ENCODE data around the gene SCN1B.
"Not testable (repeated sequence)": the region's sequence is repeated elsewhere in the genome, so short reads cannot be mapped to it uniquely, and the experiment has no call there.

Gene SCN1B

DNA sequence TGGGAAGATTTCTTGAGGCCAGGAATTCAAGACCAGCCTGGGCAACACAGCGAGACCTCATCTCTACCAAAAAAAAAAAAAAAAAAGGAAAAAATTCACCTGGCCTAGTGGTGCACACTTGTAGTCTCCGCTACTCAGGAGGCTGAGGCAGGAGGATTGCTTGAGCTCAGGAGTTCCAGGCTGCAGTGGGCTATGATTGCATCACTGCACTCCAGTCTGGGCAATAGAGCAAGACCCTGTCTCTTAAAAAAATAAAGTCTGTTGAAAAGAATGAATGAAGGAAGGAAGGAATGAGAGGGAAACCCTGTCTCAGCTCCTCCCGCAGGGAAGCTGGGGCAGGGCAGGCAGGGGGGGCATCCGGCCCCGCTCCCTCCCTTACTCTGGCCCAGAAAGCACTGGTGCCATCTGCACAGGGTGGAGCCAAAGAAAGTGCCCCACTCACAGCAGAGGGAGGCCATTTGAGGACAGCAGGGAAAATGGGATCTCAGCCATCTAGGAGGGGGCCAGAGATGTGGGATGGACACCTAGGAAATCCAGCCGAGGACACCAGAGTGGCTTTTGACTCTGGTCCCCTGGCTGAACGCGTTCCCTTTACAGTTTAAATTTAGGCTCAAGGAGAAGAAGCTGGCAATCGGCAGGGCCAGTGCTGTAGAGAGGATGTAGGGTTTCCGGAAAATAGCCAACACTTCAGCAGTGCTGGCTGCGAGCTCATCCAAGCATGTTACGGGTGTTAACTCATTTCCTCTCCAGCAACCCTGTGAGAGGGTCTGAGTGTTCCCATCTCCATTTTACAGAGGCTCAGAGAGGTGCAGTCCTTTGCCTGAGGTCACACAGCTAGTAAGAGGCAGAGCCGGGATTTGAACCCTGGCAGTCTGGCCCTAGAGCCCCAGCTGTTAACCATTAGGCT is 7.7 kb downstream of the SCN1B start:
- no peak for DNase-seq

- DNase-seq, result no peak
Observed at GRCh38 chr19:35038623-35039512, 8.6 kb downstream of the SCN1B start.

DNA sequence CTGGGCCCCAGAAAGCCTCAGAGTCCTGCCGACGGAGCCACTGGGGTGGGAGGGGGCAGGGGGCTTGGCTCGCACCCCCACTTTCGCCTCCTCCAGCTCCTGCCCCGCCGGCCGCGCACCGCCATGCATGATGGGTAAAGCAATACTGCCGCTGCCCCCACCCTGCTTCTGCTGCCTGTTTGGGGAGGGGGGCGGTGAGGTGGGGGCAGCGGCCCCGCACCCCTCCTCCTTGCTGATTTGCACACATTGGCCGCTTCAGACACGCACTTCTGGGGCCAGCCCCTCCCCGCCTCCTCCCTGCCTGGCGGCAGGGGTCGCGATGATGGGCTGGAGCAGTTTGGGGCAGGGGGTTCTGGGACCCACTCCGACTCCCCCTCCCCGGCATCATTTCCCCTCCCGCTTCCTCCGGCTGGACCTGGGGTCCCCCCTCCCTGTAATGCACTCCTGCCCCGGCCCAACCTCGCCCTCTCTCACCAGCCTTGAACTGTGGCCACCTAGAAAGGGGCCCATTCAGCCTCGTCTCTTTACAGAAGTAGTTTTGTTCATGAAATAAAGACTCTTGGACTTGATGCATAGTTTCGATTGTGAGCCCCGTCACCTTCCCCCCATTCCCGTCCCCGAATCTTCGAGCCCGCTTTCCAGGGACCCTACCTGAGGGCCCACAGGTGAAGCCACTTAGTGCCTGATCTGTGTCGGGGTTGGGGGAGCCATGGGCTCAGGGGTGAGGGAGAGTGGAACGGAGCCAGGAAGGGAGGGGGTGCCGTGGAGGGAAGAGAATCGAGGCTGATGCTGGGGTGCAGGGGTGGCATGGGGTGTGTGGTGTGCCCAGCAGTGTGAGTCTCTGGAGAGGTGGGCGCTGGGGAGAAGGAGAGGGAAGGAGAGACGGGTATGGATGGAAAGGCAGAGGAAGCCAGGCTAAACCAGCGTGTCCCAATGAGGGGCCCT is 9.9 kb downstream of the SCN1B start:
- DNase-seq, result no peak

GRCh38 chr19:35040826-35041547 is 10.7 kb downstream of the SCN1B start:
- DNase-seq, result peak in 1 of 5 experiments; percentile 17

DNA sequence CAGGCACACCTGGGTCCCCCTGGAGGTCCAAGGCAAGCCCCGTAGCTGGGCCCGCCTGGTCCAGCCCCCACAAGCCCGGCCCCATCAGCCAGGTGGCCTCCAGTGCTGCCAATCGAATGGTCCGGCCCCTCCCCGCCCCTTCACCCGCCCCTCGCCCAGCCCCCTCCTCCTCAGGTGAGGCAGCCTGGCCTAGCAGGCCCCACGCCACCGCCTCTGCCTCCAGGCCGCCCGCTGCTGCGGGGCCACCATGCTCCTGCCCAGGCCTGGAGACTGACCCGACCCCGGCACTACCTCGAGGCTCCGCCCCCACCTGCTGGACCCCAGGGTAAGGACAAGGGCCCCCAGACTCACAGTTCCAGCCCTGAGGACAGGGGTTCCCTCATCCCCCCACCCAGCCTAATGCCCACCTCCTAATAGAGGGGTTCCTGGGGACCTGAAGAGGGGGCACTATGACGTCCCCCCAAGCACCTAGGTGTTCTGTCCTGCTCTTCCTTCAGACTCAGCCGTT is 11.3 kb downstream of the SCN1B start, which contains the start of gene HPN:
Gene HPN, plus strand, starts transcription at position 174 of the 508 bp plus-strand sequence. CDS start 786 bp downstream, outside the sequence.
- DNase-seq, result no peak

DNA sequence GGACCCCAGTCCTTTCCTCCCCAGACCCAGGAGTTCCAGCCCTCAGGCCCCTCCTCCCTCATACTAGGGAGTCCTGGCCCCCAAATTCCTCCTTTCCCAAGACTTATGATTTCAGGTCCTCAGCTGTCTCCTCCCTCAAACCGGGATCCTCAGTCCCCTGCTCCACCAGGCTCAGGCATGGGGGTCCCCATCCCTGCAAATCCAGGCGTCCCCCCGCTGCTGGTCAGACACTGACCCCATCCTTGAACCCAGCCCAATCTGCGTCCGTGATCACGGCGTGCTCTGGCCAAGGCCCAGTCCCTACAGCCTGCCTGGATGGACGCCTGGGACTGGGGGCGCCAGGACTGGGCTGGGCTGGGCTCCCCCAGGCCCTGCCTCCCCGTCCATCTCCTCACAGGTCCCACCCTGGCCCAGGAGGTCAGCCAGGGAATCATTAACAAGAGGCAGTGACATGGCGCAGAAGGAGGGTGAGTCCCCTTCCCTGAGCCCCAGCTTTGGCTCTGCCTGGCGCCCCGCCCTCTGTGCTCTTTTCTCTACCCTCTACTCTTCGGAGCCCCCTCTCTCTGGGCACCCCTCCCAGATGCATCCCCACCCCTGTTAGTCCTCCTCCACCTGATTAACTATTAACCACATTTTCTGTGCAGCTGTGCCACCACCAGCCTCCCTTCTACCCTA is 11.9 kb downstream of the SCN1B start:
- no peak for DNase-seq

GRCh38 chr19:35042954-35043604 is 12.8 kb downstream of the SCN1B start:
- no peak for DNase-seq

GRCh38 chr19:35043906-35044305 is 13.6 kb downstream of the SCN1B start:
- no peak for DNase-seq

DNA sequence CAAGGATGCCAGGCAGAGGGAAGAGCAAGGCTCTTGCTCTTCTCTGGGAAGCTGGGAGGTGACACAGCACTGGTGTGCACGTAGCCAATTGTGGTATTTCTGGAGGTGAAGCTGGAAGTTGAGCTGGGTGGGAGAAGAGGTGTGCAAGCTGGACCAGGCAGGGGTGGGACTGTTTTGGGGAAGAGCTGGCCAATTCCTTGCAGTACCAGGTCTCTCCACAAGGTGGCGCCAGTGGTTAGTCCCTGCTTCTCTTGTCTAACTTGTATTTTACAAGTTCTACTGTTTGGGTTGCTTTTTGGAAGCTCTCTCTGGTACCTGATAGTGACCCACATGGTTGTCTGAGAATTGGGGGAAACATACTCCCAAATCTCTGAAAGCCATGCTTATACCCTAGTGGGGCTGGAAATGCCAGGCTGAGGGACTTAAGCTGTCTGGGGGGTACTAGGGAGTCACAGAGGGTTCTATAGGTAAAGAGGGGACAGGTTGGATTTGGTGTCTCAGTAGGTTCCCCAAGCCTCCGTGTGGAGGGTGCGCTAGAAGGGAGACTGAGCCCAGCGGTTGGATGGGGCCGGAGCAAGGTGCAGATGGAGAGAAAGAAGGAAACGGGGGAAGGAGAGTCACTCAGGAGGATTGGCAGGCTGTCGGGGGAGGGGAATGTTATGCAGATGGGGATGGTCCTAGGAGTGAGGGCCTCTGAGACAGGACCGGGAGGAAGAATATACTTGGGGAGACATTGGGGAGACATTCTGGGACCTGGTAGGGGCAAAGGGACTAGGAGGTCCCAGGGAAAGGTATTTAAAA is 14.2 kb downstream of the SCN1B start:
- peak; percentile 28 to 56 (median 43) for DNase-seq

DNA sequence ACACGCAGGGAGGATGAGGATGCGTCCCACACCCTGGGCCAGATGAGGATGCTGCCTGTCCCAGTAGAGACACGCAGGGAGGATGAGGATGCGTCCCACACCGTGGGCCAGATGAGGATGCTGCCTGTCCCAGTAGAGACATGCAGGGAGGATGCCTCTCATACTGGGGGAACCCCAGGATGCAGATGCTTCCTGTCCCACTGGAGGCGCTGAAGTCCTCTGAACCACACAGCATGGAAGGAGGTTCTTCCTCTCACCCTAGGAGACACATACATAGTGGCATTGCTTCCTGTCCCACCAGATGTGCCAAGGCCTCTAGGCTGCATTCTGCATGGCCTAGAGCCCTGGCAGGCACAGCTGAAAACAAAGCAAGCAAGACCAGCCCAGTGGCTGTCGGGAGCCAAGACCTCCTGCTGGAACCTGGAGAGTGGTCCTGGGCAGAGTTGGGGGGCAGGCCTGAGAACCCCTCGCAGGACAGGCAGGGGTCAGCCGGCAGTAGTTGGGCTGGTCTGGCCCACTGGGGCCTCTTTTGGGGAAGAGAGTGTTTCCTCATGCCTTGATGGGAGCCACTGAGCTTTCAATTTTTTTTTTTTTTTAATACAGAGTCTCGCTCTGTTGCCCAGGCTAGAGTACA is 15.5 kb downstream of the SCN1B start:
- DNase-seq, result peak in 1 of 5 experiments; percentile 60

GRCh38 chr19:35046461-35046860 is 16.2 kb downstream of the SCN1B start:
- DNase-seq, result no peak

DNA sequence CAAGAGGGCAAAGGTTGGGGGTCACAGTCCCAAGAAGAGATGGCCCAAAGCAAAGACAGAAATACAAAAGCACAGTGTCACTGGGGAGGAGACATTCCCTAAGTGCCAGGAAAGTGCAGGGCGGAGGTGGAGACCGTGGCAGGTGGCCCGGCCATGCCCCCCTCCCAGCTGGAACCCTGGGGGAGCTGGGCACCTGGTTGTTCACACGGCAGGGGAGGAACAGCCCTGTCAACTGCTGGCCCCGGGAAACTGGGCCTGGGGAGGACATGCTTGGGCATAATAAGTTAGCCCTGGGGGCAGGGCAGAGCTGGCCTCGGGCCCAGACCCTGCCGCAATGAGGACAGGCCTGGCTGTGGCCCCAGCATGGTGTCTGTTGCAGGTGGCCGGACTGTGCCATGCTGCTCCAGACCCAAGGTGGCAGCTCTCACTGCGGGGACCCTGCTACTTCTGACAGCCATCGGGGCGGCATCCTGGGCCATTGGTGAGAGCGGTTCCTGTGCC is 18.7 kb downstream of the SCN1B start:
- no peak for DNase-seq

DNA sequence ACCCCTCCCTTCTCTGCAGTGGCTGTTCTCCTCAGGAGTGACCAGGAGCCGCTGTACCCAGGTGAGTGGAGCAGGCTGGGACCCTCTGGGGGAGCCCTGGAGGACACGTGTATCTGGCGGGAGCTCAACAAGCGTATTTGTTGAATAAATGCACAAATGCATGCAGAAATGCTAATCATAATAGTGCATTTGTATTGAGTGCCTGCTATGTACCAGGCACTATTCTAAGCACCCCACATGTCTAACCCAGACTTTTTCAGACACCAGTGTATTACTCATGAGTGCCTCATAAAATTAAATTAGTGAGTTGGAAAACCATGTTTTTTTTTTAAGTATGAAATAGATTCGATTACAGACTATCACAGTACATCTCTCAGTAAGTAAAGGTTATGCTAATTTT is 19.2 kb downstream of the SCN1B start:
- no peak for DNase-seq

DNA sequence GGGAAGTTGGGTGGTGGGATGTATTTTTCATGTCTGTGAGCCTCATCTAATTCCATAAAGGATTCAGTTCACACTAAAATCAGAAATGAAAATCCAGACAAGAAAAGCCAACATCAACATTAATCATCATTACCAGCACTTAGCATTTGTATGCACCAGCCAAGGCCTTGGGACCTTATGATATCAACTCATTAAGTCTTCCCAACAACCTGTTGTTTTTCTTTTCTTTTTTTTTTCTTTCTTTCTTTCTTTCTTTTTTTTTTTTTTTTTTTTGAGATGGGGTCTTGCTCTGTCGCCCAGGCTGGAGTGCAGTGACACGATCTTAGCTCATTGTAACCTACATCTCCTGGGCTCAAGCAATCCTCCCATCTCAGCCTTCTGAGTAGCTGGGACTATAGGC is 20.4 kb downstream of the SCN1B start:
- not testable (repeated sequence) for DNase-seq

DNA sequence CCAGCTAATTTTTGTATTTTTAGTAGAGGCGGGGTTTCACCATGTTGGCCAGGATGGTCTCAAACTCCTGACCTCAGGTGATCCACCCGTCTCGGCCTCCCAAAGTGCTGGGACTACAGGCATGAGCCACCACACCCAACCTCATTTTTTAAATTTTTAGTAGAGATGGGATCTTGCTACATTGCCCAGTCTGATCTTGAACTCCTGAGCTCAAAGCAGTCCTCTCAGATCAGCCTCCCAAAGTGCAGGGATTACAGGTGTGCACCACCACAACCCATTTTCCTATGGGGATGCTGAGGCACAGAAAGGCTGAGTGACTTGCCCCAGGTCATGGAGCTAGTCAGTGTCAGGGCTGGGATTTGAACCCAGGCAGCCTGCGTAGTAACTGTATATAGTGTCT is 21.0 kb downstream of the SCN1B start:
- DNase-seq, result not testable (repeated sequence)

DNA sequence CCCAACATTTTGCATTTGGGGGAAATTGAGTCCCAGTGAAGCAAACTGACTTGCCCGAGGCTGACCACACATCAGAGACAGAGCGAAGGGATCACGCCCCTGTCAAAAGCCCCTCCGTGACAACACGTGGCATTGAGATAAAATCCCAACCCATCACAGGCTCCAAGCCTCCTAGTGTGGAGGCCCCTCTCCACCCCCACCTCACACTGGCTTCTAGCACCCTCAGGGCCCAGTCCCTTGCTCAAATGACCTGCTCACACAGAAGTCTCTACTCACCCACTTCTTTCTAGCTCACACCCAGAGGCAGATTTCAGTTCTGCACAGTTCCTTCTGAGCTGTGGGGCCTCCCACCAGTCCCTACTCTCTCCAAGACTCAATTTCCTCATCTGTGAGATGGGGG is 21.5 kb downstream of the SCN1B start:
- no peak for DNase-seq

- no peak for DNase-seq
Observed at GRCh38 chr19:35052599-35053190, 22.4 kb downstream of the SCN1B start.

DNA sequence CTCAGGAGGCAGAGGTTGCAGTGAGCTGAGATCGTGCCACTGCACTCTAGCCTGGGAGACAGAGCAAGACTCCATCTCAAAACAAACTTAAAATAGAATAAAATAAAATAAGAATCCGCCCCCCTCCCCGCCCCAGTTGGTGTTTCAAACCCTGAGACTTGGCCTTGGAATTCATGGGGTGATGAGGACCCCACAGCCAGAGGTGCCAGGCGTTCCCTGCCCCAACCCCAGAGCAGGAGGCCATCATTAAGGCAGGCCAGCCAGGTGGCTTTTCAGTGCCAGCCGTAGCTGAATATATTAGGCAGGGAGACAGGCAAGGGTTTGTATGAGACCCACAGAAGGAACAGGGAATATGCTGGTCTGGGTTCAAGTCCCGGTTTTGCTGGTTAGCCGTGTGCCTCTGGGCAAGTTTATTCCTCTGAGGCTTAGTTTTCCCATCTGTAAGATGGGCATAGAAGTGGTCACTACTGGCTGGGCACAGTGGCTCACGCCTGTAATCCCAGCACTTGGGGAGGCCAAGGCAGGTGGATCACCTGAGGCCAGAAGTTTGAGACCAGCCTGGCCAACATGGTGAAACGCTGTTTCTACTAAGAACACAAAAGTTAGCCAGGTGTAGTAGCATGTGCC is 23.5 kb downstream of the SCN1B start:
- no peak for DNase-seq

Measured in T-helper 2 cell (primary cell).